ENCODE data around the gene PRDM16. TPM values are rescaled to one million over a fixed set of nuclear protein-coding genes. Genes with fewer than 3 reads are reported as not detected.

PRDM16 gene
- total RNA-seq, 1 experiment from 2014 or later: 0.09 TPM

- Mint-ChIP-seq H3K27ac (ENCODE audit: unreplicated experiment) (no peak overlapping the region), H3K4me1 (ENCODE audit: low read depth, unreplicated experiment) (no peaks in the 10 kb centered on the region), H3K4me3 (ENCODE audit: low read depth, unreplicated experiment) (no peak overlapping the region), H3K9me3 (ENCODE audit: low read depth, unreplicated experiment) (no peaks in the 10 kb centered on the region), H3K36me3 (ENCODE audit: insufficient read depth, unreplicated experiment) (no peaks in the 10 kb centered on the region), H3K27me3 (ENCODE audit: unreplicated experiment) (peaks cover 68% of the 10 kb centered on the region)
- CTCF ChIA-PET: no interaction called here
- DNase-seq: no peak
- intact Hi-C loops (cut with micrococcal nuclease; ENCODE audit: unreplicated experiment): no loop called here
- no TSS peak for BruUV-seq (replicated peaks)
- no peak for TF ChIP-seq CTCF (IDR thresholded peaks at IDR 0.05; ENCODE audit: unreplicated experiment)
Measured at GRCh38 chr1:3440711-3441409, 371.9 kb downstream of the PRDM16 start.

GRCh38 chr1:3441410-3441847 lies 372.4 kb downstream of the PRDM16 start:
- BruUV-seq (replicated peaks): no TSS peak
- intact Hi-C loops (cut with micrococcal nuclease; ENCODE audit: unreplicated experiment): no loop called here
- Mint-ChIP-seq H3K4me1 (ENCODE audit: low read depth, unreplicated experiment) (no peaks in the 10 kb centered on the region), H3K9me3 (ENCODE audit: low read depth, unreplicated experiment) (no peaks in the 10 kb centered on the region), H3K4me3 (ENCODE audit: low read depth, unreplicated experiment) (no peak overlapping the region), H3K36me3 (ENCODE audit: insufficient read depth, unreplicated experiment) (no peaks in the 10 kb centered on the region), H3K27ac (ENCODE audit: unreplicated experiment) (no peak overlapping the region), H3K27me3 (ENCODE audit: unreplicated experiment) (peaks cover 62% of the 10 kb centered on the region)
- no peak for TF ChIP-seq CTCF (IDR thresholded peaks at IDR 0.05; ENCODE audit: unreplicated experiment)
- CTCF ChIA-PET: no interaction called here
- no peak for DNase-seq

- no TSS peak for BruUV-seq (replicated peaks)
- H3K36me3 Mint-ChIP-seq (ENCODE audit: insufficient read depth, unreplicated experiment): no peaks in the 10 kb centered on the region
- CTCF ChIA-PET: no interaction called here
- peaks cover 58% of the 10 kb centered on the region for H3K27me3 Mint-ChIP-seq (ENCODE audit: unreplicated experiment)
- intact Hi-C loops (cut with micrococcal nuclease; ENCODE audit: unreplicated experiment): no loop called here
- H3K4me3 Mint-ChIP-seq (ENCODE audit: low read depth, unreplicated experiment): no peak overlapping the region
- TF ChIP-seq CTCF (IDR thresholded peaks at IDR 0.05; ENCODE audit: unreplicated experiment): no peak
- DNase-seq: no peak
- H3K9me3 Mint-ChIP-seq (ENCODE audit: low read depth, unreplicated experiment): no peaks in the 10 kb centered on the region
- no peaks in the 10 kb centered on the region for H3K4me1 Mint-ChIP-seq (ENCODE audit: low read depth, unreplicated experiment)
- no peak overlapping the region for H3K27ac Mint-ChIP-seq (ENCODE audit: unreplicated experiment)
Measured at GRCh38 chr1:3441880-3442279, 372.9 kb downstream of the PRDM16 start.

GRCh38 chr1:3442331-3442730 lies 373.3 kb downstream of the PRDM16 start:
- Mint-ChIP-seq H3K36me3 (ENCODE audit: insufficient read depth, unreplicated experiment) (no peaks in the 10 kb centered on the region), H3K4me1 (ENCODE audit: low read depth, unreplicated experiment) (no peaks in the 10 kb centered on the region), H3K27me3 (ENCODE audit: unreplicated experiment) (peaks cover 55% of the 10 kb centered on the region), H3K4me3 (ENCODE audit: low read depth, unreplicated experiment) (no peak overlapping the region), H3K27ac (ENCODE audit: unreplicated experiment) (no peak overlapping the region), H3K9me3 (ENCODE audit: low read depth, unreplicated experiment) (no peaks in the 10 kb centered on the region)
- CTCF ChIA-PET: interaction anchor here (1.1 kb wide), 1 partner anchor 11 kb away, joined by 3 read pairs; no protein-coding TSS in a partner anchor
- intact Hi-C loops (cut with micrococcal nuclease; ENCODE audit: unreplicated experiment): no loop called here
- TF ChIP-seq CTCF (IDR thresholded peaks at IDR 0.05; ENCODE audit: unreplicated experiment): no peak
- no TSS peak for BruUV-seq (replicated peaks)
- no peak for DNase-seq
